A549 (cell line): ENCODE data around the gene NAV2. TPM values are rescaled to one million over a fixed set of nuclear protein-coding genes. Genes with fewer than 3 reads are reported as not detected.

ENCODE experiments used
- ATAC-seq, 2 experiments: fragments of 200-7000 bp in 1 of 2; fragments of >200 bp in 1 of 2; cut with Nextera tagmentation in 1 of 2; cut with Tn5 transposase in 1 of 2; 3 replicates each; pipeline versions ENCODE4 v1.8.0 to v1.9.1; 2018 to 2020; ENCODE audit warnings: mild to moderate bottlenecking in 1 of 2, moderate library complexity in 1 of 2
- CTCF ChIA-PET: fragments of 300-600 bp; sonication (Branson Sonifier 250); formaldehyde crosslinking; extraction: SDS; loops from one replicate; lab custom pipeline; 2021; ENCODE audit warnings: antibody characterized with exemption, inconsistent platforms; lab: Yijun Ruan, JAX
- POLR2A ChIA-PET: fragments of 350-600 bp; formaldehyde crosslinking; extraction: SDS; loops from one replicate; lab custom pipeline; 2021; ENCODE audit warnings: antibody characterized with exemption, inconsistent platforms; lab: Yijun Ruan, JAX
- DNase-seq, 2 experiments: peaks; one replicate each; pipeline versions ENCODE4 v3.0.0 to v3.0.0-alpha.2; 2011 to 2016; ENCODE audit warnings: low read depth in 1 of 2, low spot score in 1 of 2
- FAIRE-seq: peaks from 2 replicates; lab custom pipeline; 2011; peaks lifted over from hg19 to GRCh38; lab: Jason Lieb, UNC
- H3K27ac ChIP-seq, 2 experiments: fragments of >200 bp; sonication (Bioruptor Twin); formaldehyde crosslinking; 3 replicates each; pipeline ENCODE4 v1.5.1; 2016 to 2017
- H3K4me1 ChIP-seq: fragments of >200 bp; sonication (Bioruptor Twin); formaldehyde crosslinking; 3 replicates; pipeline ENCODE4 v1.6.1; 2016
- H3K4me2 ChIP-seq: fragments of >200 bp; sonication (Bioruptor Twin); formaldehyde crosslinking; 3 replicates; pipeline ENCODE4 v1.6.1; 2016
- H3K4me3 ChIP-seq: fragments of >200 bp; sonication (Bioruptor Twin); formaldehyde crosslinking; 3 replicates; pipeline ENCODE4 v1.5.1; 2016
- H3K9me3 ChIP-seq: fragments of >200 bp; sonication (Bioruptor Twin); formaldehyde crosslinking; 3 replicates; pipeline ENCODE4 v1.6.1; 2016
- CBX8 ChIP-seq: fragments of 200-600 bp; sonication (generic); IDR thresholded peaks from 2 replicates; pipeline ENCODE4 v1.6.1; 2016
- EP300 ChIP-seq, 2 experiments: fragments of >200 bp; sonication (Bioruptor Twin); formaldehyde crosslinking; IDR thresholded peaks; 2 replicates in 1 of 2; 3 replicates in 1 of 2; pipeline ENCODE4 v1.6.1; 2016 to 2017
- FOSB ChIP-seq: fragments of 250-450 bp; sonication (Bioruptor Pico); IDR thresholded peaks from 2 replicates; pipeline ENCODE4 v1.5.0; 2020; ENCODE audit warnings: mild to moderate bottlenecking, moderate library complexity
- FOSL2 ChIP-seq, 2 experiments: fragments of 450-650 bp in 1 of 2; fragments of >200 bp in 1 of 2; sonication (Bioruptor Twin) in 1 of 2; formaldehyde crosslinking; IDR thresholded peaks; 2 replicates each; pipeline versions ENCODE4 v1.5.0 to v1.6.1; 2016 to 2020; ENCODE audit warnings: mild to moderate bottlenecking in 1 of 2, moderate library complexity in 1 of 2
- GATA3 ChIP-seq: IDR thresholded peaks from 2 replicates; pipeline ENCODE4 v1.6.1; 2012; ENCODE audit warnings: borderline replicate concordance
- HOXA7 ChIP-seq: fragments of 250-450 bp; sonication (Bioruptor Pico); IDR thresholded peaks from 2 replicates; pipeline ENCODE4 v1.5.0; 2020; ENCODE audit warnings: mild to moderate bottlenecking, moderate library complexity
- JUN ChIP-seq, 2 experiments: fragments of >200 bp; sonication (Bioruptor Twin); formaldehyde crosslinking; IDR thresholded peaks; 2 replicates in 1 of 2; 3 replicates in 1 of 2; pipeline ENCODE4 v1.6.1; 2016 to 2017
- MAFK ChIP-seq: fragments of 450-650 bp; IDR thresholded peaks from 2 replicates; pipeline ENCODE4 v1.6.1; 2014; ENCODE audit not compliant: partially characterized antibody
- MAZ ChIP-seq: fragments of 150-350 bp; IDR thresholded peaks from 2 replicates; pipeline ENCODE4 v1.6.1; 2014; ENCODE audit warnings: antibody characterized with exemption, low read depth, low read length, borderline replicate concordance
- MYC ChIP-seq: IDR thresholded peaks from 2 replicates; pipeline ENCODE4 v1.6.1; 2012; ENCODE audit warnings: mild to moderate bottlenecking, inconsistent platforms, low read length, improper control_type of control experiment, borderline replicate concordance
- NPAS2 ChIP-seq: fragments of 250-450 bp; sonication (Bioruptor Pico); IDR thresholded peaks from 2 replicates; pipeline ENCODE4 v1.8.0; 2022; ENCODE audit warnings: mild to moderate bottlenecking, moderate library complexity, borderline replicate concordance
- NR3C1 ChIP-seq: fragments of >200 bp; sonication (Bioruptor Twin); formaldehyde crosslinking; IDR thresholded peaks from 3 replicates; pipeline ENCODE4 v1.6.1; 2017
- POLR2A ChIP-seq: IDR thresholded peaks from 2 replicates; pipeline ENCODE4 v1.6.1; 2012; ENCODE audit warnings: mild to moderate bottlenecking, low read length
- POLR2AphosphoS2 ChIP-seq: conservative IDR thresholded peaks from 2 replicates; pipeline ENCODE4 v1.6.1; 2012; ENCODE audit warnings: low read length, improper control_type of control experiment, inconsistent platforms
- RCOR1 ChIP-seq: fragments of 150-350 bp; IDR thresholded peaks from 2 replicates; pipeline ENCODE4 v1.6.1; 2014; ENCODE audit warnings: antibody characterized with exemption, low read length, low read depth
- RFX5 ChIP-seq: fragments of 450-650 bp; IDR thresholded peaks from 2 replicates; pipeline ENCODE4 v1.7.1; 2014; ENCODE audit warnings: antibody characterized with exemption, mild to moderate bottlenecking, moderate library complexity
- TP53 ChIP-seq: fragments of 250-450 bp; sonication (Bioruptor Pico); IDR thresholded peaks from 2 replicates; pipeline ENCODE4 v1.5.0; 2021; ENCODE audit warnings: mild to moderate bottlenecking, moderate library complexity
- ZFP36 ChIP-seq: fragments of 450-650 bp; IDR thresholded peaks from 2 replicates; pipeline ENCODE4 v1.6.1; 2014; ENCODE audit warnings: borderline replicate concordance; ENCODE audit not compliant: partially characterized antibody
- WGBS: methylation state at CpG from one replicate; pipeline ENCODE4 v1.1.6; 2017; ENCODE audit errors: missing lambda C conversion rate; 5-methylcytosine and 5-hydroxymethylcytosine counted together
- polyA plus RNA-seq, 4 experiments: library from polyadenylated mRNA; depleted of rRNA in 3 of 4; stranded (reverse); fragments of >200 nt; fragmentation: RNase III in 1 of 4; extraction: RNeasy Plus Mini Kit Qiagen cat#74134 plus additional on column Dnase treatment in 1 of 4; gene quantifications; 2 replicates in 3 of 4; 3 replicates in 1 of 4; pipeline ENCODE4 v1.2.3, GENCODE V29; 2011 to 2017
- TF ChIP-seq, protein P1 (sequence below): fragments of 250-450 bp; sonication (Bioruptor Pico); IDR thresholded peaks from 2 replicates; pipeline ENCODE4 v1.5.0; 2020; ENCODE audit warnings: low read depth, mild to moderate bottlenecking, moderate library complexity
- TF ChIP-seq, protein P2 (sequence below): fragments of >200 bp; sonication (Bioruptor Twin); formaldehyde crosslinking; IDR thresholded peaks from 3 replicates; pipeline ENCODE4 v1.5.1; 2016
- TF ChIP-seq, protein P3 (sequence below): IDR thresholded peaks from 2 replicates; pipeline ENCODE4 v1.6.1; 2012

The NAV2 gene
- polyA plus RNA-seq, 2 of the 4 experiments (the other 2 are of a cell fraction): 4.9 to 19.8 TPM

DNA sequence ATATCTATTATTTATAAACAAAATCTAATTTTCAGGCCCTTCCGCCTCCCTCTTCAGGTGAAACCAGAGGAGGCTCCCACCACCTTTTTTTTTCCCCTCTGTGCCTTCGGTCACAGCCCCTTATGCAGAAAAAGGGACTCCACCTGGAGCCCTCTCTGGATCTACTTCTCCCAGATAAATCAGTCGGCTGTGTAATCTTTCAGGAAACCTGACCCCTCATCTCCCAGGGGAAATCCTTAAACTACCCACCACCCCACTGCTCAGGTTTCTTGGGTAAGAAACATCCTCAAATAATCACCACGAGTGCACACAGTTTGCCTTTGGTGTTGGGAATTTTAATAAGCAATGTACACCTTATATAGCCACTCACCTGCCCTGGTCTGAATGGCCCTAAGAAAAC lies 104.2 kb downstream of the NAV2 start:
- 51% methylated on average over 4 of the region's 4 CpGs for WGBS

DNA sequence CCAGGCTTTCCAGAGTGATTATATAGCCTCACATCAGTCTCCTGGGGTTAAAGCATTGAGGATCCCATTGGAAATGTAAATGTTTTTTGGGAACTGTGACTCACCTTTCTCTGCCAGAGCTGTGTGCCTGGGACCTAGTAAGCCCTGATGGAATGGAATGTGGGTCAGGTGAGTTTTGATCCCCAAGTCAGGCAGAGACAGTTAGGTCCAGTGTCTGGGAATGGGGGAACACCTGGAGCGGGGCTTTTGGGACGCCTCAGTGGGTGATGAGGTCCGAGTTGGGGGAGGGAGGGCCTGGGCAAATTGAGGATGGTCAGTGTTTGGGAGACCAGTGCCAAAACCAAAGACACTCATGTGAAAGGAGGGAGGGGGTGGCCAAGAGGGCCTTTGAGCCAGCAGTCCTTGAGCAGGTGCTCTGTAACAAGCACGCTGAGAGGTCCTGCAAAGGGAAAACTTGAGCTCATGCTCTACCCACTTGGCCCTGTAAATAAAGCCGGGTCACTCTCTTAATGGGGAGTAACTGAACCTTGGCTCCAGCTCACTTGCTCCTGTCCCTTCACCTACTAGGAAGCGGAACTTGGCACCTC lies 104.7 kb downstream of the NAV2 start:
- no peak for FAIRE-seq

More for the DNA sequence above, 104.2 kb downstream of the NAV2 start:
- Histone ChIP-seq H3K4me1 (no peaks in the 10 kb centered on the region), H3K4me3 (no peak overlapping the region), H3K9me3 (no peaks in the 10 kb centered on the region)
- DNase-seq (no peak), ATAC-seq (no peak), FAIRE-seq (no peak)
- TF ChIP-seq MAZ: no peak
- TF ChIP-seq, protein P1, sequence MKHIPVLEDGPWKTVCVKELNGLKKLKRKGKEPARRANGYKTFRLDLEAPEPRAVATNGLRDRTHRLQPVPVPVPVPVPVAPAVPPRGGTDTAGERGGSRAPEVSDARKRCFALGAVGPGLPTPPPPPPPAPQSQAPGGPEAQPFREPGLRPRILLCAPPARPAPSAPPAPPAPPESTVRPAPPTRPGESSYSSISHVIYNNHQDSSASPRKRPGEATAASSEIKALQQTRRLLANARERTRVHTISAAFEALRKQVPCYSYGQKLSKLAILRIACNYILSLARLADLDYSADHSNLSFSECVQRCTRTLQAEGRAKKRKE (CRISPR knock-in tag): no peak
- no peak for TF ChIP-seq FOSL2 (IDR thresholded peaks at IDR 0.05)
- TF ChIP-seq FOSL2 (CRISPR knock-in tag; IDR thresholded peaks at IDR 0.05): no peak
- TF ChIP-seq, all 56 proteins: peak for 0
- Histone ChIP-seq H3K4me2 (no peak overlapping the region), H3K27ac (no peak overlapping the region)
- ChIA-PET CTCF (no interaction called here), POLR2A (no interaction called here)

DNA sequence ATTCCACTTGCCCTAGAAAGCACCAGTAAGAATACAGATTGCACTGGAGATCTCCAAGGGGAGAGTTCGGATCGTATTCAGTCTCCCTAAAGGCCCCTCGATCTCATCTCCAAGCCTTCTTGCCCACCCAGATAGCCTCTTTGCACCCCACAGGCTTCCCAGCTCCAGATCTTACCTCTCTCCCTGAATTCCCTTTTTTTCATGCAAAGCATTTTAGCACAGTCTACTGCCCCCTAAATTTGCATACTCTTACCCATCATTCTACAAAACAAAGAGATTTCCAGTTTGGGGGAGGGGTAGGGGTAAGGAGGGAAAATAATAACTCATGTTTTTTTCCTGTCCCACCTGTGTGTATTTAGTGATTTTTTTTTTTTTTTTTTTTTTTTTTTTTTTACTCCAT lies 105.2 kb downstream of the NAV2 start:
- POLR2A ChIA-PET: no interaction called here
- CTCF ChIA-PET: interaction anchor here (1.3 kb wide), 1 partner anchor 255 kb away, joined by 3 read pairs; no protein-coding TSS in a partner anchor
- no peaks in the 10 kb centered on the region for H3K9me3 ChIP-seq
- TF ChIP-seq TP53 (CRISPR knock-in tag) (no peak), MAFK (no peak), MAZ (no peak), FOSL2 (IDR thresholded peaks at IDR 0.05) (no peak), FOSL2 (CRISPR knock-in tag; IDR thresholded peaks at IDR 0.05) (no peak)
- H3K4me1 ChIP-seq: no peaks in the 10 kb centered on the region
- H3K4me3 ChIP-seq: no peak overlapping the region
- WGBS: 45% methylated on average over 3 of the region's 3 CpGs
- FAIRE-seq (no peak), DNase-seq (no peak), ATAC-seq (no peak)
- H3K27ac ChIP-seq: no peak overlapping the region
- H3K4me2 ChIP-seq: no peak overlapping the region

More for the DNA sequence above, 104.7 kb downstream of the NAV2 start:
- POLR2A ChIA-PET: no interaction called here
- WGBS: 76% methylated on average over 6 of the region's 6 CpGs
- Histone ChIP-seq H3K4me2 (no peak overlapping the region), H3K4me1 (no peaks in the 10 kb centered on the region), H3K9me3 (no peaks in the 10 kb centered on the region), H3K4me3 (no peak overlapping the region), H3K27ac (no peak overlapping the region)
- CTCF ChIA-PET: no interaction called here
- TF ChIP-seq GATA3 (no peak), POLR2A (no peak), ZFP36 (no peak), POLR2AphosphoS2 (no peak), NPAS2 (no peak), EP300 (IDR thresholded peaks at IDR 0.05) (no peak), CBX8 (no peak), HOXA7 (CRISPR knock-in tag) (no peak), JUN (IDR thresholded peaks at IDR 0.05) (no peak), MAZ (no peak), RFX5 (no peak), FOSB (CRISPR knock-in tag) (no peak), NR3C1 (no peak), FOSL2 (IDR thresholded peaks at IDR 0.05) (no peak), FOSL2 (CRISPR knock-in tag; IDR thresholded peaks at IDR 0.05) (no peak), MYC (no peak), RCOR1 (no peak)
- TF ChIP-seq, protein P2, sequence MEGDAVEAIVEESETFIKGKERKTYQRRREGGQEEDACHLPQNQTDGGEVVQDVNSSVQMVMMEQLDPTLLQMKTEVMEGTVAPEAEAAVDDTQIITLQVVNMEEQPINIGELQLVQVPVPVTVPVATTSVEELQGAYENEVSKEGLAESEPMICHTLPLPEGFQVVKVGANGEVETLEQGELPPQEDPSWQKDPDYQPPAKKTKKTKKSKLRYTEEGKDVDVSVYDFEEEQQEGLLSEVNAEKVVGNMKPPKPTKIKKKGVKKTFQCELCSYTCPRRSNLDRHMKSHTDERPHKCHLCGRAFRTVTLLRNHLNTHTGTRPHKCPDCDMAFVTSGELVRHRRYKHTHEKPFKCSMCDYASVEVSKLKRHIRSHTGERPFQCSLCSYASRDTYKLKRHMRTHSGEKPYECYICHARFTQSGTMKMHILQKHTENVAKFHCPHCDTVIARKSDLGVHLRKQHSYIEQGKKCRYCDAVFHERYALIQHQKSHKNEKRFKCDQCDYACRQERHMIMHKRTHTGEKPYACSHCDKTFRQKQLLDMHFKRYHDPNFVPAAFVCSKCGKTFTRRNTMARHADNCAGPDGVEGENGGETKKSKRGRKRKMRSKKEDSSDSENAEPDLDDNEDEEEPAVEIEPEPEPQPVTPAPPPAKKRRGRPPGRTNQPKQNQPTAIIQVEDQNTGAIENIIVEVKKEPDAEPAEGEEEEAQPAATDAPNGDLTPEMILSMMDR: no peak
- TF ChIP-seq, protein P3, sequence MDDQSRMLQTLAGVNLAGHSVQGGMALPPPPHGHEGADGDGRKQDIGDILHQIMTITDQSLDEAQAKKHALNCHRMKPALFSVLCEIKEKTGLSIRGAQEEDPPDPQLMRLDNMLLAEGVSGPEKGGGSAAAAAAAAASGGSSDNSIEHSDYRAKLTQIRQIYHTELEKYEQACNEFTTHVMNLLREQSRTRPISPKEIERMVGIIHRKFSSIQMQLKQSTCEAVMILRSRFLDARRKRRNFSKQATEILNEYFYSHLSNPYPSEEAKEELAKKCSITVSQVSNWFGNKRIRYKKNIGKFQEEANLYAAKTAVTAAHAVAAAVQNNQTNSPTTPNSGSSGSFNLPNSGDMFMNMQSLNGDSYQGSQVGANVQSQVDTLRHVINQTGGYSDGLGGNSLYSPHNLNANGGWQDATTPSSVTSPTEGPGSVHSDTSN: no peak
- no peak for ATAC-seq
- no peak for DNase-seq
